ENCODE results near the gene GAS6. TPM values are rescaled to one million over a fixed set of nuclear protein-coding genes. Genes with fewer than 3 reads are reported as not detected.

GAS6 gene
- total and polyA plus RNA-seq, 2 experiments from 2014 or later = 822 to 1,035 TPM

- Histone ChIP-seq H3F3A (ENCODE audit: insufficient read depth) (peaks cover 81% of the 10 kb centered on the region), H4K20me1 (ENCODE audit: insufficient read depth) (peaks cover 43% of the 10 kb centered on the region), H3K27ac (no peak overlapping the region), H3K4me3 (no peak overlapping the region), H3K4me1 (ENCODE audit: insufficient read depth) (peaks cover 27% of the 10 kb centered on the region), H3K79me2 (ENCODE audit: insufficient read depth) (peaks cover 100% of the 10 kb centered on the region), H3K36me3 (ENCODE audit: low read depth) (peaks cover 51% of the 10 kb centered on the region), H3K9me3 (ENCODE audit: low read depth) (no peaks in the 10 kb centered on the region), H2AFZ (no peak overlapping the region), H3K9me2 (ENCODE audit: insufficient read depth) (no peaks in the 10 kb centered on the region), H3K27me3 (replicated peaks; ENCODE audit: insufficient read depth) (no peaks in the 10 kb centered on the region), H3K4me2 (ENCODE audit: unreplicated experiment) (no peak overlapping the region), H3K9ac (no peak overlapping the region)
- no peak for TF ChIP-seq EZH2 (IDR thresholded peaks at IDR 0.05; ENCODE audit: insufficient read depth, poor library complexity, severe bottlenecking)
- TF ChIP-seq EZH2phosphoT487 (IDR thresholded peaks at IDR 0.05; ENCODE audit: insufficient read depth, low read depth) = no peak
- in situ Hi-C loops (cut with MboI) = no loop called here
- WGBS, 2 experiments (ENCODE audit: low coverage in 1 of 2, low lambda C conversion rate in 2 of 2, missing lambda C conversion rate in 2 of 2) = 89 to 91% methylated on average over 23 of the region's 23 CpGs
- no peak for DNase-seq
These were observed 11.9 kb downstream of the GAS6 start for GRCh38 chr13:113851826-113852535.

GRCh38 chr13:113851480-113851803 lies 12.4 kb downstream of the GAS6 start:
- Histone ChIP-seq H2AFZ (no peak overlapping the region), H3K9me3 (ENCODE audit: low read depth) (no peaks in the 10 kb centered on the region), H3K27ac (no peak overlapping the region), H3K36me3 (ENCODE audit: low read depth) (peaks cover 54% of the 10 kb centered on the region), H4K20me1 (ENCODE audit: insufficient read depth) (peaks cover 38% of the 10 kb centered on the region), H3K4me2 (ENCODE audit: unreplicated experiment) (no peak overlapping the region), H3K79me2 (ENCODE audit: insufficient read depth) (peaks cover 100% of the 10 kb centered on the region), H3K9me2 (ENCODE audit: insufficient read depth) (no peaks in the 10 kb centered on the region), H3F3A (ENCODE audit: insufficient read depth) (peaks cover 79% of the 10 kb centered on the region), H3K9ac (no peak overlapping the region), H3K27me3 (replicated peaks; ENCODE audit: insufficient read depth) (no peaks in the 10 kb centered on the region), H3K4me3 (no peak overlapping the region), H3K4me1 (ENCODE audit: insufficient read depth) (peaks cover 27% of the 10 kb centered on the region)
- in situ Hi-C loops (cut with MboI) = no loop called here
- DNase-seq = no peak
- WGBS, 2 experiments (ENCODE audit: low coverage in 1 of 2, low lambda C conversion rate in 2 of 2, missing lambda C conversion rate in 2 of 2) = 97 to 100% methylated on average over 1 of the region's 1 CpG
- TF ChIP-seq EZH2phosphoT487 (IDR thresholded peaks at IDR 0.05; ENCODE audit: insufficient read depth, low read depth) (no peak), EZH2 (IDR thresholded peaks at IDR 0.05; ENCODE audit: insufficient read depth, poor library complexity, severe bottlenecking) (no peak)

- Histone ChIP-seq H3K27me3 (replicated peaks; ENCODE audit: insufficient read depth) (no peaks in the 10 kb centered on the region), H3K9ac (no peak overlapping the region), H3K79me2 (ENCODE audit: insufficient read depth) (peaks cover 100% of the 10 kb centered on the region), H3K4me3 (no peak overlapping the region), H3K4me1 (ENCODE audit: insufficient read depth) (peaks cover 26% of the 10 kb centered on the region), H3K27ac (no peak overlapping the region), H3K9me2 (ENCODE audit: insufficient read depth) (no peaks in the 10 kb centered on the region), H3K9me3 (ENCODE audit: low read depth) (no peaks in the 10 kb centered on the region), H2AFZ (no peak overlapping the region), H3F3A (ENCODE audit: insufficient read depth) (peaks cover 79% of the 10 kb centered on the region), H3K36me3 (ENCODE audit: low read depth) (peaks cover 56% of the 10 kb centered on the region), H3K4me2 (ENCODE audit: unreplicated experiment) (no peak overlapping the region), H4K20me1 (ENCODE audit: insufficient read depth) (peaks cover 32% of the 10 kb centered on the region)
- 98 to 100% methylated on average over 3 of the region's 3 CpGs for WGBS, 2 experiments (ENCODE audit: low coverage in 1 of 2, low lambda C conversion rate in 2 of 2, missing lambda C conversion rate in 2 of 2)
- in situ Hi-C loops (cut with MboI) = no loop called here
- no peak for DNase-seq
- TF ChIP-seq EZH2phosphoT487 (IDR thresholded peaks at IDR 0.05; ENCODE audit: insufficient read depth, low read depth) (no peak), EZH2 (IDR thresholded peaks at IDR 0.05; ENCODE audit: insufficient read depth, poor library complexity, severe bottlenecking) (no peak)
These were observed 13.0 kb downstream of the GAS6 start for GRCh38 chr13:113850722-113851479.

GRCh38 chr13:113849981-113850721 lies 13.7 kb downstream of the GAS6 start:
- H3K9me3 ChIP-seq (ENCODE audit: low read depth) = no peaks in the 10 kb centered on the region
- peak overlapping the region; percentile 35 for H3K27ac ChIP-seq
- no peak overlapping the region for H3K4me2 ChIP-seq (ENCODE audit: unreplicated experiment)
- no peak overlapping the region for H3K9ac ChIP-seq
- H3F3A ChIP-seq (ENCODE audit: insufficient read depth) = peaks cover 77% of the 10 kb centered on the region
- H3K79me2 ChIP-seq (ENCODE audit: insufficient read depth) = peaks cover 100% of the 10 kb centered on the region
- TF ChIP-seq EZH2 (IDR thresholded peaks at IDR 0.05; ENCODE audit: insufficient read depth, poor library complexity, severe bottlenecking) (no peak), EZH2phosphoT487 (IDR thresholded peaks at IDR 0.05; ENCODE audit: insufficient read depth, low read depth) (no peak)
- in situ Hi-C loops (cut with MboI) = no loop called here
- H3K9me2 ChIP-seq (ENCODE audit: insufficient read depth) = no peaks in the 10 kb centered on the region
- whole genome bisulfite sequencing, 2 experiments (ENCODE audit: low coverage in 1 of 2, low lambda C conversion rate in 2 of 2, missing lambda C conversion rate in 2 of 2) = 98% methylated on average over 8 of the region's 8 CpGs
- H2AFZ ChIP-seq = no peak overlapping the region
- no peak overlapping the region for H3K4me3 ChIP-seq
- H3K36me3 ChIP-seq (ENCODE audit: low read depth) = peaks cover 56% of the 10 kb centered on the region
- peaks cover 25% of the 10 kb centered on the region for H3K4me1 ChIP-seq (ENCODE audit: insufficient read depth)
- H3K27me3 ChIP-seq (replicated peaks; ENCODE audit: insufficient read depth) = no peaks in the 10 kb centered on the region
- no peak for DNase-seq
- H4K20me1 ChIP-seq (ENCODE audit: insufficient read depth) = peaks cover 26% of the 10 kb centered on the region

Data from GM23248 (cell line).